Activated naive CD4-positive, alpha-beta T cell treated with anti-CD3 and anti-CD28 coated beads for 36 hours (primary cell): ENCODE results near the gene KLHL6. TPM values are rescaled to one million over a fixed set of nuclear protein-coding genes. Genes with fewer than 3 reads are reported as not detected.
A peak's percentile ranks its signal among the peaks of the same experiment; 100 is the strongest.
"Not testable (repeated sequence)": the region's sequence is repeated elsewhere in the genome, so short reads cannot be mapped to it uniquely, and the experiment has no call there.

Experiments
- CTCF ChIA-PET: fragments of 350-600 bp; sonication (Branson Sonifier 250); formaldehyde crosslinking; loops from one replicate; lab custom pipeline; 2021; ENCODE audit warnings: antibody characterized with exemption; lab: Charles Lee
- DNase-seq: peaks from one replicate; pipeline ENCODE4 v3.0.0-alpha.2; 2020
- H3K27ac Mint-ChIP-seq: one replicate; pipeline ENCODE4 v1.8.0; 2021; ENCODE audit warnings: mild to moderate bottlenecking, mixed read lengths
- H3K27me3 Mint-ChIP-seq: one replicate; pipeline ENCODE4 v1.8.0; 2021; ENCODE audit warnings: low read depth, mixed read lengths
- H3K36me3 Mint-ChIP-seq: one replicate; pipeline ENCODE4 v1.8.0; 2021; ENCODE audit warnings: low read depth, mixed read lengths
- H3K4me1 Mint-ChIP-seq: one replicate; pipeline ENCODE4 v1.8.0; 2021; ENCODE audit warnings: low read depth, mixed read lengths
- H3K4me3 Mint-ChIP-seq: one replicate; pipeline ENCODE4 v1.8.0; 2021; ENCODE audit warnings: mild to moderate bottlenecking, moderate library complexity, mixed read lengths
- H3K9me3 Mint-ChIP-seq: one replicate; pipeline ENCODE4 v1.8.0; 2021; ENCODE audit warnings: mixed read lengths
- intact Hi-C: fragments of 100-400 bp; cut with micrococcal nuclease; formaldehyde crosslinking; loops from one replicate; pipeline ENCODE4 v1.15.1; 2023
- total RNA-seq, 2 experiments: library from RNA; stranded (reverse); gene quantifications; one replicate each; pipeline ENCODE4 v1.2.3, GENCODE V29; 2021

Gene KLHL6
- total RNA-seq, 2 experiments from 2014 or later, result 82.3 to 82.4 TPM

DNA sequence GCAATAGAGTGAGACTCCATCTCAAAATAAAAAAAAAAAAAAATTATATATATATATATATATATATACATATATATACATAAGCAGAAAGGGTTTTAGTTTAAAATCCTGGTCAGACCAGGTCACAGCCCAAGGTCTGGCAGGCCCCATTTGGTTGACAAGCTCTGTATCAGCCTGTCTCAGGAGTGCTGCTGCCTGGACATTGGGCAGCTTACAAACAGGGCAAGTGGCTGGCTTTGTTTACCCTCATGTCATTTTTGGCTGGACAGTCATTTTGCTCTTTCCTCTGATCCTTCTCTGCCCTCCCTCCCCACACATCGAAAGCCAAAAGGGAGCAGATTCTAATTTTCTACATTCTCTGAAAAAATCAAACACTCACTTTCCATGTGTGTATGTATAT lies 26.7 kb upstream of the KLHL6 start:
- H3K27ac Mint-ChIP-seq, result no peak overlapping the region
- CTCF ChIA-PET, result interaction anchor here (0.7 to 1.7 kb wide), 3 partner anchors 9 to 185 kb away, joined by 3 to 5 read pairs (median 3); no protein-coding TSS in a partner anchor

DNA sequence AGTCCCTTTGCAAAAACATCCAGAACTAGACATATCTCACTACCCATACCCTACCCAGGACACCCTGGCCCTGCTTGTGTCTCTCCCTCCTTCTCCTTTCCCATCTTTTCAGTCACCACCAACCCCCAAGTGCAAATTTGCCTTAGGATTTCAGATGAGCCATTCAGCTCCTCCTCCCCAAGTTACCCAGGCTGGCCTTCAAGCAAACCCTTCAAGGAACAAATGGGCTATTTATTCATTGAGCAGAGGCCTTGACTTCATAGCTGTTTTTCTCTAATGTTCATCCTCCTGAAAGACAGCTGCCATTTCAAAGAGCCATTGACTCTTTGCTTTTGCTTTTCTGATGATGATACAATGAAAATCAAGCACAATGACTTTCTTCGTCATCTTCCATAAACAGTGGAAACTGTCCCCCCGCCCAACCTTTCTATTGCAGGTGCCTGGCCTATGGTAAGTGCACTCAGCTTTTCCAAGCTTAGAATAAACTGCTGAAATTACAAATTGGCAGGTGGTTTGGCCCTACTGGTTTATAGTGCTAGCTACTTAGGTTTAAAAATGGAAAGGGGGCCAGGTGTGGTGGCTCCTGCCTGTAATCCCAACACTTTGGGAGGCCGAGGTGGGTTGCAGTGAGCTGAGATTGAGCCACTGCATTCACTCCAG lies 26.1 kb upstream of the KLHL6 start:
- intact Hi-C loops, result no loop called here
- peaks cover 33% of the 10 kb centered on the region for H3K4me1 Mint-ChIP-seq
- H3K9me3 Mint-ChIP-seq, result no peaks in the 10 kb centered on the region
- H3K27ac Mint-ChIP-seq, result no peak overlapping the region
- H3K4me3 Mint-ChIP-seq, result no peak overlapping the region
- no peaks in the 10 kb centered on the region for H3K36me3 Mint-ChIP-seq
- no peak for DNase-seq
- no peaks in the 10 kb centered on the region for H3K27me3 Mint-ChIP-seq
- CTCF ChIA-PET, result interaction anchor here (0.7 to 2.0 kb wide), 2 partner anchors 10 kb away, joined by 3 to 10 read pairs; no protein-coding TSS in a partner anchor

More for the DNA sequence above, 26.7 kb upstream of the KLHL6 start:
- no peaks in the 10 kb centered on the region for H3K27me3 Mint-ChIP-seq
- no peak for DNase-seq
- H3K4me3 Mint-ChIP-seq, result no peak overlapping the region
- intact Hi-C loops, result no loop called here
- H3K4me1 Mint-ChIP-seq, result peaks cover 37% of the 10 kb centered on the region
- no peaks in the 10 kb centered on the region for H3K36me3 Mint-ChIP-seq
- no peaks in the 10 kb centered on the region for H3K9me3 Mint-ChIP-seq

DNA sequence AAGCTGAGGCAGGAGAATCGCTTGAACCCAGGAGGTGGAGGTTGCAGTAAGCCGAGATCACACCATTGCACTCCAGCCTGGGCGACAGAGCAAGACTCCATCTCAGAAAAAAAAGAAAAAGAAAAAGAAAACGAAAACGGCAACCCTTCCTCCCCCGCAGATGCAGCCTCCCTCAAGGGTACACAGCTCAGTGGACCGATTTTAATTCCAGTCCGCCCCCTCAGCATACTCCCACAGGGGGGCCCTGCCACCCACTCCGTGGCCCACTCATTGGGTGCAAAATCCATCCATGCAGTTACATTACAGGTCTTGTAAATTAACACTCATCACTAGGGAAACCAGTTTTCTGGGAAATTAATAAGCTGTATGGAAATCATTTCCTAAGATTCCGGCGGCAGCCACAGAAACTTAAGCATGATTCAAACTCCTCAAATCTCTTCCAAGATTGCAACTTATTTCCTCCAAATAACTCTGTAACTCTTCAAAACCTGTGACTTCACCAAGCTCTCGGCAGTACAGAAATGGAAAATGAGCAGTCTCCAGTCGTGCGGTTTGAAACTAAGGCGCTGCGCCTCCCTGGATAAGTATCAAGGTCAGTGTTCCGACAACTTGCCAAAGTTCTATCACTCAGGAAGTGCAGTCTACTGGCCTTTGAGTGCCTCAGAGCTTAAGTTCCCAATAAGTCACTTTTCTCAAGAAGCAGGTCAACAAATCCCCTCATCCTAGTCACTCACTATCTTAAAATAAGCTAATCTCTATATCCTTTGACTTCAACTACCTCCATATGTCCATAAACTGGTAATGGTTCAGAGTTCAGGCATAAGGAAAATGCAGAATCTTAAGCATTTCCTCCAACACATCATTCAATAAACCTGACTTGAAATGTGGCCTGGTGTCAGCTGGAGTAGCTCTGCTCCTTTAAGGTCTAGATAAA lies 24.7 kb upstream of the KLHL6 start:
- H3K4me3 Mint-ChIP-seq, result no peak overlapping the region
- H3K4me1 Mint-ChIP-seq, result peaks cover 32% of the 10 kb centered on the region
- H3K27ac Mint-ChIP-seq, result no peak overlapping the region
- DNase-seq, result no peak
- no peaks in the 10 kb centered on the region for H3K27me3 Mint-ChIP-seq
- intact Hi-C loops, result no loop called here
- H3K36me3 Mint-ChIP-seq, result no peaks in the 10 kb centered on the region
- no peaks in the 10 kb centered on the region for H3K9me3 Mint-ChIP-seq
- CTCF ChIA-PET, result interaction anchor here (0.6 to 2.0 kb wide), 3 partner anchors 12 to 525 kb away, joined by 5 to 10 read pairs (median 5); no protein-coding TSS in a partner anchor

DNA sequence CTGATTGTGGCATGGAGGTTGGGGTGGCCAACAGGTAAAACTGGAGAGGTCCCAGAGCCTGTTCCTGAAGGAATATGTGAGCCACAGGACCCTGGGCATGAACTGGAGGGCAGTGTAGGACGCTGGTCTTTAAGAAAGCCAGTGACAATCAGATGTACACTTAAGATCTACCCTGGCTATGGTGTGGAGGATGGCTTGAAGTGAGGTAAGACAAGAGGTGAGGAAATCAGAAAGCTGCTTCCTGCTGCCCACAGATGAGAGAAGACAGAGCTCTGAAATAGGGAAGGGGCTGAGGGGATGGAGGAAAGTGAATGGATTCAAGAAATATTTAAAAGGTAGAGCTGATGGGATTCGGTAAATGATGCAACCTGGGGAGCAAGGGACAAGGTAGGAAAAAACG lies 22.7 kb upstream of the KLHL6 start:
- Mint-ChIP-seq H3K36me3 (no peaks in the 10 kb centered on the region), H3K27ac (no peak overlapping the region), H3K27me3 (no peaks in the 10 kb centered on the region), H3K4me3 (no peak overlapping the region), H3K9me3 (no peaks in the 10 kb centered on the region), H3K4me1 (peaks cover 21% of the 10 kb centered on the region)
- intact Hi-C loops, result no loop called here
- CTCF ChIA-PET, result interaction anchor here (1.0 to 1.1 kb wide), 2 partner anchors 9 to 14 kb away, joined by 3 to 4 read pairs; no protein-coding TSS in a partner anchor
- no peak for DNase-seq

DNA sequence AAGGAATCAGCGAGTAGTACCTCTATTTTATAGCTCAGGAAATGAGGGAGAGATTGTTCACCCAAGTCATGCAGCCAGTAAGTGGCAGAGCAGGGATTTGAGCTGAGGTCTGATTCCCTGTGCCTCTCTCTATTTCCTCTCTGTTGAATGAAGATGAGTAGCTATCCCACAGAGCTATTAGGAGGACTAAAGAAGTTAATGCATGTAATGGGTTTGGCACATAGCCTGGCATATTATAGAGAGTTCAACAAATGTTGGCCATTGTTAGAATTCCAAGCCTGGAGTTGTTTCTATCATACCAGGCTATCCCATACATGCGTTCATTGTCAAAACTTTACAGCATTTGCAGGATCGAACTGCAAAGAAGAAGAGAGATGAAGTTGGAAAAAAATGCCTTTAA lies 21.8 kb upstream of the KLHL6 start:
- CTCF ChIA-PET, result interaction anchor here (1.0 to 1.2 kb wide), 2 partner anchors 10 to 58 kb away, joined by 3 read pairs; no protein-coding TSS in a partner anchor
- no peaks in the 10 kb centered on the region for H3K27me3 Mint-ChIP-seq
- no peaks in the 10 kb centered on the region for H3K36me3 Mint-ChIP-seq
- intact Hi-C loops, result no loop called here
- H3K4me1 Mint-ChIP-seq, result peaks cover 21% of the 10 kb centered on the region
- H3K27ac Mint-ChIP-seq, result no peak overlapping the region
- no peaks in the 10 kb centered on the region for H3K9me3 Mint-ChIP-seq
- no peak for DNase-seq
- H3K4me3 Mint-ChIP-seq, result no peak overlapping the region

DNA sequence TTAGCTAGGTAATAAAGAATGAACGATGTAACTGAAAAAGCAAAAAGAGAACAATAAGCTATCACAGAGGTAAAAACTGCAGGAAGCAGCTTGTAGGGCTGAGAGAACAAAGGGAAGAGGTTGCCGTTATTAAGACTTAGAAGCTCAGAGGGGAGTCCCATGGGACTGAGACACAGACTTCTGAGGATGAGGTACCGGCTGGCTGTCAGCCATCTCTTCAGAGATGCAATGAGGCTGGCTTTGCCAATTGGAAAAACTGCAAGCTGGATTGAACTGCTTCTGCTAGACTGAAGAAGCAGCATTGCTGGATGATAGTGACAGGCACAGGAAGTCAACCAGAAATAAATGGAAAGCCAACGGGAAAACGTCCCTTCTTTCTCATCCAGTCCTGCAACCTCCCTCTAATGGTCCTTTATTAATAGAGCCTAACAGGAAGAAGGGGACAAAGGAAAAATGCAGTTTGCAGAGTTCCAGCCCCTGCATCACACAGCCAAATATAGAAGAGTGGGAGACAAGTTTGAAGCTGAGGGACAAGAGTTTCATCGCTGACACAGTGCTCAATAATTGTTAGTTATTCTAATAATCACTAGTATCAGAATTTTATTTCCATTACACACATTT lies 21.1 kb upstream of the KLHL6 start:
- H3K36me3 Mint-ChIP-seq, result no peaks in the 10 kb centered on the region
- no peak overlapping the region for H3K4me3 Mint-ChIP-seq
- no peaks in the 10 kb centered on the region for H3K27me3 Mint-ChIP-seq
- CTCF ChIA-PET, result interaction anchor here (0.5 to 1.4 kb wide), 3 partner anchors 15 to 1686 kb away, joined by 3 to 4 read pairs (median 4); no protein-coding TSS in a partner anchor
- H3K4me1 Mint-ChIP-seq, result peaks cover 21% of the 10 kb centered on the region
- H3K27ac Mint-ChIP-seq, result no peak overlapping the region
- no peak for DNase-seq
- intact Hi-C loops, result no loop called here
- no peaks in the 10 kb centered on the region for H3K9me3 Mint-ChIP-seq

DNA sequence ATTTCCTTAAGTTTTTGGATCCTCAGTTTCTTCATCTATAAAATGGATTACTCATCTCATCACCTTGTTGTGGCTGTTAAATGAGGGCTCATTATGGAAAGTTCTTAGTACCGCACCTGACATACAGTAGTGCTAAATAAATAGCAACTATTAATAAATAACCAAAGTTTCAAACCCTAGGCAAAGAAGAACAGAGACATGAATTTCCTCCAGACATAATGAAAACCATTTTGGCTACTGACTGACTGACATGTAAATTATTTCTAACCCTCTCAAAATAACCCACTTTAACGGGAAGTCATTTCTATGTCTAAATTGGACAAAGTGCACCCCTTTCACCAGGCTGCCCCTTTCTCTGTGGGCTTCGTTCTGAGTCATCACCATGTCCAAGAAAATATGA lies 17.4 kb upstream of the KLHL6 start:
- no peaks in the 10 kb centered on the region for H3K36me3 Mint-ChIP-seq
- intact Hi-C loops, result no loop called here
- no peak for DNase-seq
- H3K4me1 Mint-ChIP-seq, result peaks cover 9% of the 10 kb centered on the region
- H3K4me3 Mint-ChIP-seq, result no peak overlapping the region
- H3K27me3 Mint-ChIP-seq, result no peaks in the 10 kb centered on the region
- no peaks in the 10 kb centered on the region for H3K9me3 Mint-ChIP-seq
- H3K27ac Mint-ChIP-seq, result no peak overlapping the region
- CTCF ChIA-PET, result interaction anchor here (0.7 kb wide), 1 partner anchor 12 kb away, joined by 3 read pairs; no protein-coding TSS in a partner anchor

DNA sequence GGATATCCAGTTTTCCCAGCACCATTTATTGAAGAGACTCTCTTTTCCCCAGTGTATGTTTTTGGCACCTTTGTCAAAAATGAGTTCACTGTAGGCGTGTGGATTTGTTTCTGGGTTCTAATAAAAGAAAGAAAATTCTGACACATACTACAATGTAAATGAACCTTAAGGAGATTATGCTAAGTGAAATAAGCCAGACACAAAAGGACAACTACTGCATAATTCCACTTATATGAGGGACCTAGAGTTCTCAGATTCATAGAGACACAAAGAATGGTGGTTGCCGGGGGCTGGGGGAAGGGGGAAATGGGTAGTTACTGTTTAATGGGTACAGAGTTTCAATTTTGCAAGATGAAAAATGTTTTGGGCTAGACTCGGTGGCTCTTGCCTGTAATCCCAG lies 14.7 kb upstream of the KLHL6 start:
- H3K36me3 Mint-ChIP-seq, DNase-seq, H3K4me1 Mint-ChIP-seq, intact Hi-C loops, CTCF ChIA-PET, H3K4me3 Mint-ChIP-seq, H3K27ac Mint-ChIP-seq, H3K9me3 Mint-ChIP-seq, H3K27me3 Mint-ChIP-seq: not testable (repeated sequence)

DNA sequence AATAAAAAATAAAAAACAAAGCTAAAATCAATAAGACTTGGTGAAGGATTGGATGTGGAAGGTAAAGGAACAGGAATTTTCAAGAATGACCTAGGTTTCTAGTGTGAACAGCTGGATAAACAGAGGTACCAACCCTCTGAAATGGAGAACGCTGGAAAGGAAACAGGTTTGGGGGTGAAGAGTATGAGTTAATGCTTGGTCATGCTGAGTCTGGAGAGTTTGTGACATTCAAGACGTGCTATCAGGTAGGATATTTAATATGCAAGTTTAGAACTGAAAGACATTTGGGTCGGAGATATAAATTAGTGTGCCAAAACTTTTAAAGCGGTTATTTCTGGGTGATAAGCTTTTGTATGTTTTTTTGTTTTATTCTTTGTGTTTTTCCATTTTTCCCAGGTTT lies 11.4 kb upstream of the KLHL6 start:
- no peak overlapping the region for H3K27ac Mint-ChIP-seq
- intact Hi-C loops, result no loop called here
- no peaks in the 10 kb centered on the region for H3K36me3 Mint-ChIP-seq
- H3K4me1 Mint-ChIP-seq, result peaks cover 9% of the 10 kb centered on the region
- no peaks in the 10 kb centered on the region for H3K9me3 Mint-ChIP-seq
- no peaks in the 10 kb centered on the region for H3K27me3 Mint-ChIP-seq
- H3K4me3 Mint-ChIP-seq, result no peak overlapping the region
- CTCF ChIA-PET, result interaction anchor here (0.6 kb wide), 1 partner anchor 155 kb away, joined by 4 read pairs; no protein-coding TSS in a partner anchor
- DNase-seq, result no peak

DNA sequence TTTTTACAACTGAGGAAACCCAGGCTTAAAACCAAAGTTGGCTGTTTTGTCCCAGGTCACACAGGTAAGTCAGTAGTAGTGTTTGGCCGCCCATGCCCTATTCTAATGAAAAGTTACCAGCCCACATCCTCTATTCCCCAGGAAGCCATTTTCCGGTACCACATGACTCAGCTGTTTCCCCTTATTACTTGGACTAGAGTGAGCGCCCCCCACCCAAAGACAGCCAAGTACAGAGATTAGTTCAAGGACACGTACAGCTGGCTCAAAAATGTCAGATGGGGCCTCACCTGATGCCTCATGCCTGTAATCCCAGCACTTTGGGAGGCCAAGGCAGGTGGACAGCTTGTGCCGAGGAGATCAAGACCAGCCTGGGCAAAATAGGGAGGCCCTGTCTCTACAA lies 8.5 kb upstream of the KLHL6 start:
- H3K27me3 Mint-ChIP-seq, result no peaks in the 10 kb centered on the region
- H3K27ac Mint-ChIP-seq, result no peak overlapping the region

DNA sequence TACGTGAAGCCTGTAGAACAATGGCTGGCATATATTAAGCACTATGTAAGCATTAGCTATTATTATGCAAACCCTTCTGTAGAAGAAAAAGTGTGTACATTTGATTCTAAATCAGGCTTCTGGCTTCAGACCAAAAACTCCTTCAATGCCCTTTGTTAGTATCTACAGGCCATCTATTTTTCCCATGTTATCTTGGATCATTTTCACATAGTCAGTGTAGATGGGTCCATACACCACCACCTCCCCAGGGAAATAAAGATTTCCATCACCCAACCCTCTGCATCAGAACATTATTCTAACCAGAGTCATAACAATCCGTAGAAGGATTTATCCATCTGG lies 8.0 kb upstream of the KLHL6 start:
- peaks cover 11% of the 10 kb centered on the region for H3K4me1 Mint-ChIP-seq
- no peak for DNase-seq
- H3K27me3 Mint-ChIP-seq, result no peaks in the 10 kb centered on the region
- CTCF ChIA-PET, result no interaction called here
- H3K9me3 Mint-ChIP-seq, result no peaks in the 10 kb centered on the region
- intact Hi-C loops, result no loop called here
- no peaks in the 10 kb centered on the region for H3K36me3 Mint-ChIP-seq
- no peak overlapping the region for H3K27ac Mint-ChIP-seq
- no peak overlapping the region for H3K4me3 Mint-ChIP-seq

More for the DNA sequence above, 8.5 kb upstream of the KLHL6 start:
- DNase-seq, result peak; percentile 51
- intact Hi-C loops, result no loop called here
- no peaks in the 10 kb centered on the region for H3K36me3 Mint-ChIP-seq
- H3K4me1 Mint-ChIP-seq, result peaks cover 9% of the 10 kb centered on the region
- no peak overlapping the region for H3K4me3 Mint-ChIP-seq
- no peaks in the 10 kb centered on the region for H3K9me3 Mint-ChIP-seq
- CTCF ChIA-PET, result interaction anchor here (0.7 kb wide), 1 partner anchor 82 kb away, joined by 3 read pairs; no protein-coding TSS in a partner anchor

DNA sequence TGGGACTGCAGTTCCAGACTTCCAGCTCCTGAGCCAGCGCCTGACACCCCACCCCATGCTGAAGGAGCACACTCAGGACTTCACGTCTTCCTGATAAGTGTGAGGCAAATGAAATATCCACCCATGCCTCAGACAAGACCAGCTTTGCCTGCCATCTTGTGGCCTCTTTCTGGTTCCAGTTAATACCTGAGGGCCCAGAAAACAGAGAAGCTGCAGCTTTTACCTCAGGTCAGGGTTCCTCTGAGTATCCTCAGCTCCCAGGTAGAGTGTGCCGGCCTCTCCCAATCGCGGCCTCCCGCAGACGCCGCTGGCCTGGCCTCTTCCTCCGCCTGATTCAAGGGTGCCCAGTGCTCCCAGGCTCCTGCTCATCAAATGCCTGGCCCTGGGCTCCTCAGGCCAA lies 5.1 kb upstream of the KLHL6 start:
- intact Hi-C loops, result loop anchor here (1.0 kb wide), 2 partner anchors 80 to 91 kb away; no protein-coding TSS in a partner anchor
- Mint-ChIP-seq H3K4me1 (peaks cover 32% of the 10 kb centered on the region), H3K9me3 (no peaks in the 10 kb centered on the region), H3K27ac (no peak overlapping the region), H3K36me3 (no peaks in the 10 kb centered on the region), H3K4me3 (no peak overlapping the region), H3K27me3 (no peaks in the 10 kb centered on the region)
- CTCF ChIA-PET, result interaction anchor here (0.7 to 1.3 kb wide), 6 partner anchors 63 to 207 kb away, joined by 3 to 4 read pairs (median 3); no protein-coding TSS in a partner anchor
- DNase-seq, result peak; percentile 64
